ENCODE data around the gene SIGLEC5.
"Not testable (repeated sequence)": the region's sequence is repeated elsewhere in the genome, so short reads cannot be mapped to it uniquely, and the experiment has no call there.

The SIGLEC5 gene, protein sequence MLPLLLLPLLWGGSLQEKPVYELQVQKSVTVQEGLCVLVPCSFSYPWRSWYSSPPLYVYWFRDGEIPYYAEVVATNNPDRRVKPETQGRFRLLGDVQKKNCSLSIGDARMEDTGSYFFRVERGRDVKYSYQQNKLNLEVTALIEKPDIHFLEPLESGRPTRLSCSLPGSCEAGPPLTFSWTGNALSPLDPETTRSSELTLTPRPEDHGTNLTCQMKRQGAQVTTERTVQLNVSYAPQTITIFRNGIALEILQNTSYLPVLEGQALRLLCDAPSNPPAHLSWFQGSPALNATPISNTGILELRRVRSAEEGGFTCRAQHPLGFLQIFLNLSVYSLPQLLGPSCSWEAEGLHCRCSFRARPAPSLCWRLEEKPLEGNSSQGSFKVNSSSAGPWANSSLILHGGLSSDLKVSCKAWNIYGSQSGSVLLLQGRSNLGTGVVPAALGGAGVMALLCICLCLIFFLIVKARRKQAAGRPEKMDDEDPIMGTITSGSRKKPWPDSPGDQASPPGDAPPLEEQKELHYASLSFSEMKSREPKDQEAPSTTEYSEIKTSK

DNA sequence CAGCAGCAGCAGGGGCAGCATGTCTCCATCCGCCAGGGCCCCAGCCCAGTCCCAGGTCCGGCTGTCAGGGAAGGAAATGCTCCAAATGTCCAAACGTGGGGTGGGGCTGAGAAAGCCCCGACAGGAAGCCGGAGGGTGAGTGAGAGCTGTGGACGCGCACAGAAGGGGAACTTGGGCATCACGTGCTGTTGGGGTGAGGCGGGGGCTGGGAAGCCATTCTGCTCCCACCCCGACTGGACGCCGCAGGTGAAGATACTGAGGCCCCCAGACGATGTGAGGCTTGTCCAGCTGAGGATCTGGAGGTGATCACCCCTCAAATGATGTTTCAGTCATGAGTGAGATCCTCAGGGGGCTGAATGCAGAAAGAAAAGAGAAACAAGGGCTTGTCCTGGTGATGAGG is at the start of gene SIGLEC5:
SIGLEC5 (minus strand) TSS at position 87 of the 400 bp plus-strand sequence; CDS start at position 21, 66 bp downstream.
- DNase-seq, result not testable (repeated sequence)

DNA sequence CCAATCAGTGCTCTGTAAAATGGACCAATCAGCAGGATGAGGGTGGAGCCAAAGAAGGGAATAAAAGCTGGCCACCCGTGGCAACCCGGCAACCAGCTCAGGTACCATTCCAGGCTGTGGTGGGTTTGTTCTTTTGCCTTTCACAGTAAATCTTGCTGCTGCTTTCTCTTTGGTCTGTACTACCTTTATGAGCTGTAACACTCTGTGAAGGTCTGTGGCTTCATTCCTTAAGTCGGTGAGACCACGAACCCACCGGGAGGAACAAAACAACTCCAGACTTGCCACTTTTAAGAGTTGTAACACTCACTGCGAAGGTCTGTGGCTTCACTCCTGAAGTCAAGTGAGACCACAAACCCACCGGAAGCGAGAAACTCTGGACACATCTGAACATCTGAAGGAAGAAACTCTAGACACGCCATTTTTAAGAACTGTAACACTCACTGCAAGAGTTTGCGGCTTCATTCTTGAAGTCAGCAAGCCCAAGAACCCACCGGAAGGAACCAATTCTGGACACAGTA is 46.4 kb upstream of the SIGLEC5 start:
- DNase-seq, result no peak

DNA sequence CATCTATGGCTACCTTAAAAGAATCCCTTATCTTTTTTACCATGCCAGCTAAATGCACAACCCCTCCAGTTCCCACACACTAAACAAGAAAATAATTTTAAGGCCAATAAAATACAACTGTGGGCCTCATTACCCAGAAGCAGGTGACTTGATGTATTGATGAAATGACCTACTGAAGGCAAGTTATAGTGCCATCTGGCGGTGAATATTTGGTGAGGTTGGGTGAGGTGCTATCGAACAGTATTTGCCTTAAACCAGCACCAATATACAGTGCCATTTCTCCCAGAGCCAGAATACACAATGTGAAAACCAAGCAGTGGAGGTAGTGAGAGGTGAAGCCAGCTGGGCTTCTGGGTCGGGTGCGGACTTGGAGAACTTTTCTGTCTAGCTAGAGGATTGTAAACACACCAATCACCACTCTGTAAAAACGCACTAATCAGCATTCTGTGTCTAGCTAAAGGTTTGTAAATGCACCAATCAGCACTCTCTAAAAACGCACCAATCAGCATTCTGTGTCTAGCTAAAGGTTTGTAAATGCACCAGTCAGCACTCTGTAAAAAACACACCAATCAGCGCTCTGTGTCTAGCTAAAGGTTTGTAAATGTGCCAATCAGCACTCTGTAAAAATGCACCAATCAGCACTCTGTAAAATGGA is 45.8 kb upstream of the SIGLEC5 start:
- not testable (repeated sequence) for DNase-seq

DNA sequence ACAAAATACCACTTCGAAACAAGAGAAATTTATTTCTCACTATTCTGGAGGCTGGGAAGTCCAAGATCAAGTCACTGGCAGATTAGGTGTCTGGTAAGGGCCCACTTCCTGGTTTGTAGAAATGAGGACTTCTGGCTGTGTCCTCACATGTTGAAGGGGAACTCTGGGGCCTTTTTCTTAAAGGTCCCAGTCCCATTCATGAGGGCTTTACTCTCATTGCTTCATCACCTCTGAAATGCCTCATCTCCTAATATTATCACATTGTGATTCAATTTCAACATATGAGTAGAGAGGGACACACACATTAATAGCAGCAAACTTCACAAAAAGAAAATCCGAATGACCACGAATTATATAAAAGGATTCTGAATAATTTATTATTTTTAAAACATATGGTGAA is 38.0 kb upstream of the SIGLEC5 start:
- DNase-seq, result no peak

DNA sequence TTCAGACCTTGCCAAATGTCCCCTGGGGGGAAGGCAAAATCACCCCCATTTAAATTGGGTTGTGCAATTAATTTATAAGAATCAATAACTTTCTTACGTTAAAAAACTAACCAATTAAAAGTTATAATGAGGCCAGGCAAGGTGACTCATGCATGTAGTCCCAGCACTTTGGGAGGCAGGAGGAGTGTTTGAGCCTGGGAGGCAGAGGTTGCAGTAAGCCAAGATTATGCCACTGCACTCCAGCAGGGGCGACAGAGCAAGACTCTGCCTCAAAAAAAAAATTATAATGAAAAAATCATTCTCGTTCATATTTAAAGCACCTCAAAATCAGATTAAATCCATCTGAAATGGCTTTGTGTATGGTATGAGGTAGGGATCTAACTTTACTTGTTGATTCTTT is 34.8 kb upstream of the SIGLEC5 start:
- no peak for DNase-seq

GRCh38 chr19:51664131-51664530 is 33.9 kb upstream of the SIGLEC5 start:
- no peak for DNase-seq

GRCh38 chr19:51663650-51664049 is 33.4 kb upstream of the SIGLEC5 start:
- no peak for DNase-seq

GRCh38 chr19:51660975-51661600 is 30.9 kb upstream of the SIGLEC5 start:
- peak; percentile 58 for DNase-seq

DNA sequence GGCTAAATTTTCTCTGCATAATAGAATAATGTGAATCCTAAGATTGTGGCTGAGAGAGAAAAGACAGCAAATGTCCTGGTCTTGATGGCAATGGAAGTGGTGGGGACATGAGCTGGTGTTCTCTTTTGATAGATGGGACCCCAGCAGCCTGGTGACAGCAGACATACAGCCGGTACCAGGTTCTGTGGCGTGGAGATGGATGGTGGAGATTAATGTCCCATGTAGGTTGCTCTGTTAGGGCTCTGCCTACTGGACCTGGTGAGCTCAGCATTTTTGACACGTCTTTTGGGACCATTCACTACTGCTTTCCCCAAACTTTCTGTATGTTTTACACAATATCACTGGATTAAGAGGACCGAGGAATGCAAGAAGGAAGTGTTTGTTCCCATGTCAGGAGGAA is 24.6 kb upstream of the SIGLEC5 start:
- no peak for DNase-seq

GRCh38 chr19:51653162-51653561 is 23.0 kb upstream of the SIGLEC5 start:
- no peak for DNase-seq

DNA sequence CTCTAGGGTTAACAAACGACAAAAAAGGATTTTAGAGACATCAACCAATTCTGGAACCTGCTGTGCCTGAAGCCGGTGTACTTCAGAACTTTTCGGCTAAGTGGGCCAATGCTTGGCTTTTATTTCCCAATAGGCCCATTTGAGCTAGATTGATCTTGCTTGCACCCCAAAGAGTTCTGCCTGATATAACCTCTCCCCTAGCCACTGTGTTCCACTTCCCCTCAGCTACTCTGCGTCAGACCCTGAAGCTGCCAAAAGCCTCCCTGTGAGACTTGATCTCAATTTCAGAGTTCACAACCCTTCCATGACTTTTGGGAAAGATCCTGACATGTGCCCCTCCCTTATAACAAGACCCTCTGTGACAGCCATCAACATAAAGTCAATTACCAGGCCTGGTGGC is 22.1 kb upstream of the SIGLEC5 start:
- DNase-seq, result no peak

DNA sequence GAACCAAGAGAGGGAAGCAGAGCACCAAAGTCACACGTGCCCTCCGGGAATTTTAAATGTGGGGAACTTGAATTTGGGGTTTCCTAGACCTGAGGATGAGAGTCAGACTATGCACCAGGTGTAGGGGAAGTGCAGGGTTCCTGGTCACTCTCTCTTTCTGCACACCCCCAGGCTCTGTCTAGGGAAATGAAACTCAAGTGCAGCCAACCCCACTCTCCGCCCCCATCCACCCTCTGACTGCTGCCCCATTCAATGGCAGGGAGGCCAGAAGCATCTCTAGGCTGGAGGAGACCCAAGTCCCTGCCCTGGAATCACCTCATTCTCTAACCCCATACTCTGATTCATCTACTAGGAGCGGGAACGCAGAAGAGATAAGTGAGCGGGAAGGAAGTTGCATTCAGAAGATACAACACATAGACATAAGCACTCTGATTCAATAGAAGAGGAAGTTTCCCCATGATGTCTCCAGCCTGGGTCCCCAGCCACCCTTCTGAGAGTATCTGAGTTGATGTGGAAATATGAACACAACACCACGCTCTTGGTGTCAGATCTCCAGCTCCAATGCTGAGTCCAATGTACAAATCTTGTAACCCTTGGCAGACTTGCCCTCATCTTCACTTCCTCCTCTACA is 21.1 kb upstream of the SIGLEC5 start:
- DNase-seq, result no peak

- no peak for DNase-seq
These were observed 17.1 kb upstream of the SIGLEC5 start for GRCh38 chr19:51647318-51647717.

- not testable (repeated sequence) for DNase-seq
These were observed 16.5 kb upstream of the SIGLEC5 start, which contains the start of gene SIGLEC14 for GRCh38 chr19:51646730-51647129. Gene SIGLEC14 (minus strand): TSS chr19:51646825. CDS start chr19:51646759, 66 bp downstream.

DNA sequence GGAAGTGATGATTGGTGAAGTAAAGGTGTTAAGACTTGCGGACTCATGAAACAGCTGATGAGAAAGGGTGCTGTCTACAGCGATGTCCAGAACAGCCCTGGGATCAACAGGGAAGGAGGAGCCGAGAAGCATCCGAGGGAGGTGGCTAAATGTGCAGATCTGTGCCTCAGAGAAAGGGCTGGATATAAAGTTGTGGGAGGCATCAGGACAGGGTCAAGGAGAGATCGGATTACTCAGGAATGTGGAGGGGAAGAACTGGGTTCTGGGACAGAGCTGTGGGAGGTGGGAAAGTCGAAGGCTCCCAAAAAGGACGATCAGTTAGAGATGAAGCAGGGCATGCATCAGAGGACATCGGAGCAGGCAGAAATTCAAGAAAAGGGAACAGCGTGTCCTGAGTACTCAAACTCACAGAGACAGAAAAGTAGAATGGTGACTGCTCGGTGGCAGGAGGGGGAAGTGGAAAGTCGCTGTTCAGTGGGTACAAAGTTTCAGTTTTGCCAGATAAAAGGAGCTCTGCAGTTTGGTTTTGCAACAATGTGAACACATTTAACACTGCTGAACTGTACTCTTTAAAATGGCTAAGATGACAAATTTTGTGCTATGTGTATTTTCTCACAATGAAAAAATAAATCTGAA is 14.6 kb upstream of the SIGLEC5 start:
- DNase-seq, result no peak

GRCh38 chr19:51641648-51642047 is 11.4 kb upstream of the SIGLEC5 start:
- DNase-seq, result no peak

DNA sequence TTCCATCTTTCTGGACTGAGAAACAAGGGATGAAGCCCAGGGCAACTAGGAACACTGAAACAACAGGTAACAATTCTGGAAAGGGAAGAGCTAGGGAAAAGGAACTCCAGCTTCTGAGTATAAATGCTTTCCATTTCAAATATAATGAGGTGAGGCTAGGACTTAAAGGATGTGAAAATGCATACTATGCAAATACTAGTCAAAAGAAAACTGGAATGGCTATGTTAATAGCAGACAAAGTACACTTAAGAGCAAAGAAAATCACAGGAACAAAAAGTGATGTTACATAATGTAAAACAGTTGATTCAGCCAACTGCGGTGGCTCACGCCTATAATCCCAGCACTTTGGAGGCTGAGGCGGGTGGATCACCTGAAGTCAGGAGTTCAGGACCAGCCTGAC is 10.2 kb upstream of the SIGLEC5 start:
- no peak for DNase-seq

DNA sequence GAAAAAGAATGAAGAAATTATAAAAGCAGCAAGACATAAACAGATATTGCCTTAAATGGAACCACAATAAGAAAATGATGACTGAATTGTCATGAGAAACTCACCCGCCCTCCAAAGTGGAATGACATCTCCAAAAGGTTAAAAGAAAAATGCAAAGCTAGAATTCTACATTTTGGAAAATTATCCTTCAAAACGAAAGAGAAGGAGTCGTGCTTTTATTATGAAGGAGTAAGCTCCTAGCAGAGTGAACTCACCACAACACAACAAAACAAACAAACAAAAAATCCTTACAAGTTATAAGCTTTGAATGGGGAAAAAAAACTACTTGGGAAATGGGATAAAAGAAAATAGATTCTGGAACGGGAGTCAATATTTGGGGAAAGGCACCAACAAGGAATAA is 9.7 kb upstream of the SIGLEC5 start:
- DNase-seq, result no peak

DNA sequence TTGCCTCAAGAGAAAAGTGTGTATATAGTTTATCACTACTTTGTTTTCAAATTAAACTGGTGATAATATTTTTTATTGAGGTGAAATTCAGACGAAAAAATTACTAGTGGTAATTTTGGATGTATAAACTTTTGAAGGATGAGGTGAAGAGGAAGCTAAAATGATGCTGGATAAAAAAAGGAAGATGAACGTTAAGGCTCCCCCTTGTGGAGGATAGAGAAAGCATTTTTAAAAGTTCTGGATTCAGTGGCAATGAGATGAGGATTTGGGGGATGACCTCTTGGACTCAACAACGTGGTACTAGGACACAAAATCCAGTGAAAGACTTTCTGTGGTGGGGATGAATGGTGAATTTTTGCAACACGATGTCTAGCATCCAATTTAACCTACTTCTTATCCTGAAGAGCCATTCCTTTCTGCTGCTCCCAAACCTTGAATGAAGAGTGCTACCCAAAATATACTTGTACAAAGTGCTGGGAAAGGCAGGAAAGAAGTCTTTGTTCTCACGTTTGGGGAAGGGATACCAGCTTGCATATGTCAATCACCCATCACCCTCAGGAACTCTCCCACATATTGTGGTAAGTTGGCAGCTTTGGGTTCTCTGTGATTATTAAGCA is 7.3 kb upstream of the SIGLEC5 start:
- DNase-seq, result no peak

DNA sequence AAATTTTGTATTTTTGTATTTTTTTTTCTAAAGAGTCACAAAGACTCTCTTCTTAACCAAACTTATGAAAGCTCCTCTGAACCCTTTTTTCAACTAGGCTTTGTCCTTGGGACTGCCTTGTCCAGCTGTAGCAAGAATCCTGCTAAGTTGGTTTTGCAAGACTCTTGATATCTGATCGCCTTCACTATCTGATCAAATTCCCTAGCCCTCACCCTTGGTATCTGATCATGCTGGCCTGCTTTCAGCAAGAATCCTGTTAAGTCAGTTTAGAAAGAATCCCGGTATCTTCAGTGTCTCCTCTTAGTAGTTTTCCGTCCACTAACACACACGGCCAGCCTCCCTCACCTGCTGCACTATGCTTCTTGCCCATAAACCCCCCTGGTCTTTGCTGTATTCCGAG is 1.9 kb upstream of the SIGLEC5 start:
- no peak for DNase-seq

GRCh38 chr19:51628153-51628939 is 1.9 kb downstream of the SIGLEC5 start:
- no peak for DNase-seq
